ENCODE data around the gene NEU1. TPM values are rescaled to one million over a fixed set of nuclear protein-coding genes. Genes with fewer than 3 reads are reported as not detected.

The NEU1 gene
- total and polyA plus RNA-seq, 2 donors (not counting 1 experiment from before 2014, with no cell fraction given) = 25.3 to 35.1 TPM

DNA sequence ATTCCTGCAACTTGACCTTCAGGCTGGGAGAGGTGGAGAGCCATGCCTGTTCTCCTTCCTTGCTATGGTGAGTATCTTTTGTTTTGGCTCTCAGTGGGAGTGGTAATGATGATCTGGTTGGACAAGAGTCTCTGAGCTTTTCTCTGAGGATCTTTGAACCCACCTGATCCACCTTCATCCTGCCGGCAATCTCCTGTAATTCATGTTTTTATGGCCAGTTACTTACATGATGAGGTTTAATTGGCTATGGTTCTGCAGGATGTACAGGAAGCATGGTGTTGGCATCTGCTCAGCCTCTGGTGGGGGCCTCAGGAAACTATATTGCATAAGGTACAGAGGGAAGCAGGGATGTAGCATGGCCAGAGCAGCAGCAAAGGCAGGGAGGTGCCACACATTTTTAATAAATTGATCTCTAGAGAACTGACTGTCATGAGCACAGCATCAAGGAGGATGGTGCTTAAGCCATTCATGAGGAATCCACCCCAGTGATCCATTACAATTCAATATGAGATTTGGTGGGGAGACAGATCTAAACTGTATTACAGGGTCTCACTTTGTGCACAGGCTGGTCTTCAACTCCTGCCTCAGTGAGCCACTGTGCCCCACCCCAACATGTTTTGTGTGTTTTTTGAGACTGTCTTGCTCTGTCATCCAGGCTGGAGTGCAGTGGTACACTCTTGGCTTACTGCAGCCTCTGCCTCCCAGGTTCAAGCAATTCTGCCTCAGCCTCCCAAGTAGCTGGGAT, 25.1 kb downstream of the NEU1 start:
- H3K4me1 Mint-ChIP-seq = peaks cover 44% of the 10 kb centered on the region
- DNase-seq = no peak
- POLR2A ChIA-PET = interaction anchor here (0.6 to 0.8 kb wide), 2 partner anchors 19 to 47 kb away, joined by 4 to 5 read pairs; no protein-coding TSS in a partner anchor

More for the DNA sequence above, 25.1 kb downstream of the NEU1 start:
- WGBS (ENCODE audit: insufficient coverage) = no CpG with 5 or more reads among the region's 1 CpG
- Mint-ChIP-seq H3K27me3 (no peaks in the 10 kb centered on the region), H3K27ac (peak overlapping the region; percentile 95), H3K9me3 (ENCODE audit: insufficient read depth) (no peaks in the 10 kb centered on the region), H3K4me3 (peak overlapping the region; percentile 87)
- Histone ChIP-seq H3K4me2 (replicated peaks; ENCODE audit: low read depth, low read length, poor library complexity, severe bottlenecking) (peak overlapping the region; percentile 73), H3K79me2 (ENCODE audit: control insufficient read depth, insufficient read depth, low read length) (peaks cover 39% of the 10 kb centered on the region), H3K4me1 (ENCODE audit: control insufficient read depth in 2 of 2, insufficient read depth in 2 of 2, low read length in 2 of 2) (peaks cover 36 to 54% of the 10 kb centered on the region in 2 donors), H3K4me3 (ENCODE audit: control extremely low read depth in 1 of 5, extremely low read depth in 1 of 5, insufficient read depth in 1 of 5, low read depth in 2 of 5, low read length in 4 of 5) (peak overlapping the region in 3 of 5 experiments; percentile 16 to 90 (median 26)), H2AFZ (ENCODE audit: insufficient read depth, low read depth, low read length, poor library complexity, severe bottlenecking) (no peak overlapping the region), H3K9me3 (ENCODE audit: control extremely low read depth in 1 of 3, control insufficient read depth in 2 of 3, insufficient read depth in 1 of 3, low read length in 2 of 3) (no peaks in the 10 kb centered on the region), H4K20me1 (ENCODE audit: control insufficient read depth, insufficient read depth, low read length, poor library complexity, severe bottlenecking) (peaks cover 13% of the 10 kb centered on the region), H3K27me3 (replicated peaks in 1 of 4; ENCODE audit: control extremely low read depth in 1 of 4, control insufficient read depth in 3 of 4, insufficient read depth in 4 of 4, low read length in 3 of 4) (no peaks in the 10 kb centered on the region), H3K9ac (ENCODE audit: low read length) (peak overlapping the region; percentile 90), H3K36me3 (replicated peaks in 1 of 2; ENCODE audit: control extremely low read depth in 1 of 2, control insufficient read depth in 1 of 2, extremely low read depth in 1 of 2, insufficient read depth in 2 of 2, low read length in 1 of 2) (peaks cover 4 to 46% of the 10 kb centered on the region in 2 experiments), H3K27ac (ENCODE audit: low read length in 2 of 2) (peak overlapping the region; percentile 51 to 98)
- no peak for ATAC-seq (ENCODE audit: low read depth)
- intact Hi-C loops (cut with micrococcal nuclease) = loop anchor here (10.0 kb wide), 1 partner anchor 137 kb away; the partner anchor contains the start of gene DXO
- CTCF ChIA-PET = interaction anchor here (2.0 to 2.4 kb wide), 2 partner anchors 25 to 26 kb away, joined by 5 to 6 read pairs; partner anchors contain the start of gene NEU1
- TF ChIP-seq EZH2 (IDR thresholded peaks at IDR 0.05; ENCODE audit: borderline replicate concordance, insufficient read depth, low read depth, low read length, poor library complexity, severe bottlenecking) (no peak), CTCF (IDR thresholded peaks at IDR 0.05) (no peak)
